H9 (cell line): ENCODE data around the gene UGT1A6. TPM values are rescaled to one million over a fixed set of nuclear protein-coding genes. Genes with fewer than 3 reads are reported as not detected.

ENCODE experiments used
- DNase-seq: peaks from one replicate; pipeline ENCODE4 v3.0.0-alpha.2; 2017
- H2AFZ ChIP-seq: one replicate; pipeline ENCODE4 v1.6.1; 2013; ENCODE audit warnings: mild to moderate bottlenecking, low read length, control low read depth, moderate library complexity
- H2AK5ac ChIP-seq: 2 replicates; pipeline ENCODE4 v1.6.1; 2013; ENCODE audit warnings: low read length, control low read depth, mixed read lengths; ENCODE audit not compliant: insufficient read length
- H2BK120ac ChIP-seq: one replicate; pipeline ENCODE4 v1.6.1; 2013; ENCODE audit warnings: low read depth, mild to moderate bottlenecking, low read length, control low read depth, inconsistent platforms; ENCODE audit not compliant: poor library complexity, severe bottlenecking
- H2BK12ac ChIP-seq: 2 replicates; pipeline ENCODE4 v1.6.1; 2013; ENCODE audit warnings: low read length, control low read depth, mixed read lengths, low read depth; ENCODE audit not compliant: insufficient read length
- H2BK15ac ChIP-seq: 2 replicates; pipeline ENCODE4 v1.6.1; 2013; ENCODE audit warnings: low read depth, low read length, control low read depth
- H2BK20ac ChIP-seq: one replicate; pipeline ENCODE4 v1.6.1; 2013; ENCODE audit warnings: low read depth, mild to moderate bottlenecking, low read length, control low read depth, inconsistent platforms; ENCODE audit not compliant: poor library complexity, severe bottlenecking
- H2BK5ac ChIP-seq: 2 replicates; pipeline ENCODE4 v1.6.1; 2013; ENCODE audit warnings: low read length, control low read depth, mixed read lengths; ENCODE audit not compliant: insufficient read length
- H3K14ac ChIP-seq: 2 replicates; pipeline ENCODE4 v1.6.1; 2013; ENCODE audit warnings: low read length, control low read depth; ENCODE audit not compliant: insufficient read depth
- H3K18ac ChIP-seq: 2 replicates; pipeline ENCODE4 v1.6.1; 2013; ENCODE audit warnings: low read depth, mild to moderate bottlenecking, mixed read lengths, low read length, control low read depth; ENCODE audit not compliant: insufficient read length
- H3K23ac ChIP-seq: 2 replicates; pipeline ENCODE4 v1.6.1; 2013; ENCODE audit warnings: low read length, control low read depth, mixed read lengths, low read depth; ENCODE audit not compliant: insufficient read length
- H3K23me2 ChIP-seq: 2 replicates; pipeline ENCODE4 v1.6.1; 2013; ENCODE audit warnings: low read depth, mild to moderate bottlenecking, mixed read lengths, low read length, control low read depth; ENCODE audit not compliant: insufficient read length, poor library complexity, severe bottlenecking
- H3K27ac ChIP-seq: 2 replicates; pipeline ENCODE4 v1.5.1; 2013; ENCODE audit warnings: low read length, control low read depth, mixed read lengths, low read depth; ENCODE audit not compliant: insufficient read length
- H3K27me3 ChIP-seq: 2 replicates; pipeline ENCODE4 v1.6.1; 2013; ENCODE audit warnings: low read length, control low read depth, inconsistent platforms; ENCODE audit not compliant: insufficient read depth
- H3K4ac ChIP-seq: 2 replicates; pipeline ENCODE4 v1.6.1; 2013; ENCODE audit warnings: low read depth, mild to moderate bottlenecking, control low read depth, inconsistent platforms, low read length, moderate library complexity
- H3K4me1 ChIP-seq: 2 replicates; pipeline ENCODE4 v1.6.1; 2013; ENCODE audit warnings: low read length, control low read depth, inconsistent platforms; ENCODE audit not compliant: insufficient read depth
- H3K4me2 ChIP-seq: 2 replicates; pipeline ENCODE4 v1.6.1; 2013; ENCODE audit warnings: low read length, control low read depth, mixed read lengths; ENCODE audit not compliant: insufficient read length, insufficient read depth
- H3K56ac ChIP-seq: 2 replicates; pipeline ENCODE4 v1.6.1; 2013; ENCODE audit warnings: low read depth, mild to moderate bottlenecking, mixed read lengths, low read length, control low read depth; ENCODE audit not compliant: insufficient read length
- H3K79me1 ChIP-seq: 2 replicates; pipeline ENCODE4 v1.6.1; 2013; ENCODE audit warnings: low read depth, mild to moderate bottlenecking, moderate library complexity, low read length, control low read depth, inconsistent platforms; ENCODE audit not compliant: insufficient read depth, poor library complexity, severe bottlenecking
- H3K79me2 ChIP-seq: 2 replicates; pipeline ENCODE4 v1.6.1; 2013; ENCODE audit warnings: low read length, control low read depth, inconsistent platforms; ENCODE audit not compliant: insufficient read depth
- H3K9ac ChIP-seq: 2 replicates; pipeline ENCODE4 v1.6.1; 2013; ENCODE audit warnings: low read length, control low read depth, mixed read lengths; ENCODE audit not compliant: insufficient read length; ENCODE audit errors: extremely low read depth
- H3K9me3 ChIP-seq: one replicate; pipeline ENCODE4 v1.6.1; 2013; ENCODE audit warnings: low read depth, low read length, inconsistent platforms; ENCODE audit not compliant: control insufficient read depth
- H3T11ph ChIP-seq: one replicate; pipeline ENCODE4 v1.6.1; 2013; ENCODE audit warnings: mild to moderate bottlenecking, low read length, control low read depth, inconsistent platforms
- H4K20me1 ChIP-seq: one replicate; pipeline ENCODE4 v1.6.1; 2013; ENCODE audit not compliant: control insufficient read depth, insufficient read length, insufficient read depth
- H4K5ac ChIP-seq: 2 replicates; pipeline ENCODE4 v1.6.1; 2013; ENCODE audit warnings: low read depth, mild to moderate bottlenecking, mixed read lengths, low read length, control low read depth; ENCODE audit not compliant: insufficient read length
- H4K8ac ChIP-seq: replicated peaks from 2 replicates; pipeline ENCODE4 v1.6.1; 2013; ENCODE audit warnings: low read length, control low read depth, mixed read lengths, low read depth; ENCODE audit not compliant: insufficient read length
- H4K91ac ChIP-seq: 2 replicates; pipeline ENCODE4 v1.6.1; 2013; ENCODE audit warnings: low read depth, mild to moderate bottlenecking, moderate library complexity, mixed read lengths, low read length, control low read depth; ENCODE audit not compliant: insufficient read length
- H3K27ac Mint-ChIP-seq, 3 experiments: 2 replicates in 2 of 3; 3 replicates in 1 of 3; pipeline ENCODE4 v1.8.0; 2020 to 2021; ENCODE audit warnings: mixed read lengths in 3 of 3, mild to moderate bottlenecking in 1 of 3, moderate library complexity in 1 of 3
- H3K27me3 Mint-ChIP-seq: 2 replicates; pipeline ENCODE4 v1.8.0; 2021; ENCODE audit warnings: low read depth, mild to moderate bottlenecking, moderate library complexity, mixed read lengths
- H3K36me3 Mint-ChIP-seq, 3 experiments: 2 replicates in 2 of 3; 3 replicates in 1 of 3; pipeline ENCODE4 v1.8.0; 2020 to 2021; ENCODE audit warnings: low read depth in 3 of 3, mixed read lengths in 3 of 3; ENCODE audit not compliant: insufficient read depth in 1 of 3
- H3K4me1 Mint-ChIP-seq, 2 experiments: 2 replicates each; pipeline ENCODE4 v1.8.0; 2020; ENCODE audit warnings: mixed read lengths in 2 of 2
- H3K4me3 Mint-ChIP-seq, 2 experiments: 2 replicates in 1 of 2; 3 replicates in 1 of 2; pipeline ENCODE4 v1.8.0; 2020 to 2021; ENCODE audit warnings: mild to moderate bottlenecking in 2 of 2, mixed read lengths in 2 of 2, moderate library complexity in 1 of 2
- H3K9me3 Mint-ChIP-seq, 2 experiments: 2 replicates in 1 of 2; 3 replicates in 1 of 2; pipeline ENCODE4 v1.8.0; 2020; ENCODE audit warnings: mild to moderate bottlenecking in 2 of 2, mixed read lengths in 2 of 2, moderate library complexity in 1 of 2
- CTCF ChIP-seq: fragments of 200-600 bp; sonication (generic); conservative IDR thresholded peaks from 3 replicates; pipeline ENCODE4 v1.8.0; 2021; ENCODE audit warnings: antibody characterized with exemption, mild to moderate bottlenecking
- WGBS: extraction: QIAGEN DNeasy Blood & Tissue Kit; methylation state at CpG from one replicate; pipeline ENCODE4 v1.1.7; 2013; ENCODE audit warnings: missing lambda C conversion rate, low lambda C conversion rate, mixed read lengths; ENCODE audit not compliant: insufficient read length; ENCODE audit errors: extremely low coverage; 5-methylcytosine and 5-hydroxymethylcytosine counted together
- total RNA-seq: library from RNA; stranded (reverse); gene quantifications from 2 replicates; pipeline ENCODE4 v1.2.1, GENCODE V29; 2021

UGT1A6 gene
- total RNA-seq, 1 experiment from 2014 or later = not detected

- Histone ChIP-seq H3K23me2 (no peaks in the 10 kb centered on the region), H3K56ac (no peak overlapping the region), H2BK15ac (no peak overlapping the region), H3K27ac (no peak overlapping the region), H4K8ac (no peak overlapping the region), H3K9me3 (no peaks in the 10 kb centered on the region), H3K14ac (no peak overlapping the region), H3K79me2 (no peaks in the 10 kb centered on the region), H3K27me3 (no peaks in the 10 kb centered on the region), H4K91ac (no peak overlapping the region), H3T11ph (no peak overlapping the region), H2AK5ac (no peak overlapping the region), H3K4me2 (no peak overlapping the region), H3K4ac (no peak overlapping the region), H2AFZ (no peak overlapping the region), H3K9ac (no peak overlapping the region), H3K23ac (no peak overlapping the region), H2BK120ac (no peak overlapping the region), H3K4me1 (no peaks in the 10 kb centered on the region), H2BK12ac (no peak overlapping the region), H4K20me1 (no peaks in the 10 kb centered on the region), H2BK5ac (no peak overlapping the region), H3K18ac (no peak overlapping the region), H3K79me1 (no peaks in the 10 kb centered on the region), H4K5ac (no peak overlapping the region), H2BK20ac (no peak overlapping the region)
- DNase-seq = no peak
- TF ChIP-seq CTCF = no peak
- Mint-ChIP-seq H3K4me3 (no peak overlapping the region), H3K4me1 (peaks cover 14 to 20% of the 10 kb centered on the region in 2 experiments), H3K36me3 (peaks cover 0 to 4% (median 1%) of the 10 kb centered on the region in 3 experiments; a peak in 3 of 7 replicates), H3K27me3 (no peaks in the 10 kb centered on the region), H3K27ac (peak overlapping the region in 2 of 3 experiments; percentile 59 to 80; a peak in 2 of 7 replicates), H3K9me3 (peaks cover 0 to 7% of the 10 kb centered on the region in 2 experiments; a peak in 1 of 5 replicates)
- no CpG with 5 or more reads among the region's 4 CpGs for WGBS
Observed at GRCh38 chr2:233698740-233699139, 6.0 kb downstream of the UGT1A6 start.
